Measurements from ENCODE around the gene NT5DC3.

NT5DC3 gene

DNA sequence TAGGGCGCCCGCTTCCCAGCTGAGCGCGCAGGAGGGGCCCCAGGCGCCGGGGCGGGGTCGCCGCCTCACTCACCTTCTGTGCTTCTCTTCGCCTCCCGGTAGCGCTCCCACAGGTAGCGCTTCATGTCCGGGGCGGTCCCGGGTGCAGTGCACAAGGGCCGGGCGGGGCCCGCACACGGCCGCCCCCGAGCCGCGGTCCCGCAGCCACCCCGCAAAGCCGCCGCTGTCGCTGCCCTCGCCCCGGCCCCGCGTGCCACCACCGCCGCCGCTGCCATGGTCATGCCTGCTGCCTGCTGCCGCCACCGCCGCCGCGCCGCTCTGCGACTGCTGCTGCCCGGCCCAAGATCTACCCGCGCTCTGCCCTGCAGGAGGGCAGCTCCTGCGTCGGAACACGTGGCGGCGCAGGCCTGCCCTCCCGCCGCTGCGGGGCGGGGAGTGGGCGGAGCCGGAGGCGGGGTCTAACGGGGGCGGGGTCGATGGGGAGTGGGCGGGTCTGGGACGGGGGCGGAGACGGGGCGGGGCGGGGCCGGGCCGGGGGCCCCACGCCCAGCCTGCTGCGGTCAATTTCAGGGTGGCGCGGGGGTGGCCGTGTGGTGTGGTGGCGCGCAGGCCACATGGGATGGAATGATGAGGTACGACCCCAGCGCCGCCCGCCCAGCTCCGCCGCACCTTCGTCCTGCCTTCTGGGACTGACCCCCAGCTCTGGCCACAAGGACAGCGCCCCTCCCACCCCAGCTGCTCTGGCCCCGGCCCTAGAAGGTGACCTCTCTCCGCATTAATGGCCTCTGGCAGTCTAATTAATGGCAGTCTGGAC, at the start of gene NT5DC3:
Gene NT5DC3, minus strand, starts transcription at position 359 of the 814 bp plus-strand sequence. Its CDS starts 78 bp downstream, at position 281.
- DNase-seq, result peak; percentile 84

DNA sequence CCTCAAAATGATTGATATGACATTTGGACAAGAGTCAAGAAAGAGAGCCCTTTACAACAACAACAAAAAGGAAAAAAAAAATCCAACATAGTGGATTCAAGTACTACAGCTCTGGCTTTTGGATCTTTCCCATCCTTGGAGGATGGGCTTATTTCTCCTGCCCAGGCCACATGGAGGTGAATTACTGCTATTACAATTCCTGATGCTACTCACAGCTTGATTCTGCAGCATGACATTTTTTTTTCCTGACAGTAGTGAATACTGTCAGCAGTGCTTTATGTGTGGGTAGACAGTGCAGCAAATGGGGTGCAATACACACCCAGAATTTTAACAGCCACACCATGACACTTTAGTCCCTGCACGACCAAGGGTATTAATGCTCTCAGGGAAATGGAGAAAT, 46.7 kb upstream of the NT5DC3 start:
- DNase-seq, result no peak

DNA sequence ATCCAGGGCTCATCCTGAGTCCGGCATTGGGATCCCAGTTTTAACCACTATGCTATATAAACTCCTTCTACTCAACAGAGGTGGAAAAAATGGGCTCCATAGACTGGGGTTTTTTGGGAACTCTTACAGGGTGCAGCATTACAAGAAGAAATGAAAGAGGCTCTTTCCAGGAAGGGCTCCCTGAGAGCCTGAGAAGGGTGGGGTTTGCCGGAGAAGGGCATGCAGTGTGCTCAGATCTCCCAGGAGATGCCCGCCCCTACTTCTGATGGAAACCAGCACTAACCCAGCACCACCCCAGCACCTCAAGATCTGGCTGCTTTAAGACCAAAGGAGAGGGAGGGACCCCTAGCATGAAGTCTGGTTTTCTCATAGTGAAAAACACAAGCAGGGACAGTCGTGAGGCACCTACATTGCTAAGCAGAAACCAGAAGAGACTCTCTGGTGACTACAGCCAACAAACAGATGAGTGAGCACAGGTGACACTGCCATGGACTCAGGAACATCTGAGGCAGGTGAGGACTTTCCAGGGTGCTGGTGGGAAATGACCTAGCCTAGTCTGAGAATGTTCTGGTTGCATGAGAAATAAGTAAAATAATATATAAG, 45.3 kb upstream of the NT5DC3 start:
- no peak for DNase-seq

DNA sequence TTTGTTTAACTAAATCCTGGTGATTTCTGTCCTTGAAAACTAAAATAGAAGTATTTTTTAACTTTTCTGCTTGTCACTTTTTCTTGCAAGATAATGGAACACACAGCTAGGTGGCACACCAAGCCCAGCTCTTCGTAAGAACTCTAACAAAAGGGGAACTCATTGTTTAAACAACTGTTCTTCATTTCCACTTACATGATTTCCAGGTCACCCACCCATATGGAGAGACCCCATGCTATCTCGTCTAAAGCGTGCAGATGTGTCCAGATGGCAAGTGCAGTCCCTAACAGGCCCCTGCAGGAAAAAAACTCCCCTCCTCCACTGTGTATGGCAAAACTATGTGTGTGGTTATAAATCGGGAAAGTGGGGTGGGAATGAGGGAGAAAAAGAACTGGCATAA, 43.3 kb upstream of the NT5DC3 start:
- DNase-seq, result peak; percentile 40

DNA sequence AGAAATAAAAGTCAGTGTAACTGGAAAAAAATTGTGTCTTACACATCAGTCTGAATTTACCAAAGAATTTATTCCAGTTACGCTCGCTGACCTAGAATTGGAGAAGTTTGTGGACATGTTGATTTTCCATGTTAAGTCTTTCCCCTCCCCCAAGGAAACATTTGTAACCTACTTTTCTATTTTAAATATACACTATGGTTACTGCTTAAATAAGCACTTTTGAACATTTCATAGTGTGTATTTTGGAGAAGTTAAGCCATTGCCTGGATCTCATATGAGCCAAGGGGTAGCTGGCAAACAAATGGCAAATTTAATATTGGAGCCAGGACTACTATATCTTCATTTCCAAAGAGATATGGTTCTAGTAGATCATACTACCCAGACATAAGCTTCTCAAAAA, 42.9 kb upstream of the NT5DC3 start:
- no peak for DNase-seq

DNA sequence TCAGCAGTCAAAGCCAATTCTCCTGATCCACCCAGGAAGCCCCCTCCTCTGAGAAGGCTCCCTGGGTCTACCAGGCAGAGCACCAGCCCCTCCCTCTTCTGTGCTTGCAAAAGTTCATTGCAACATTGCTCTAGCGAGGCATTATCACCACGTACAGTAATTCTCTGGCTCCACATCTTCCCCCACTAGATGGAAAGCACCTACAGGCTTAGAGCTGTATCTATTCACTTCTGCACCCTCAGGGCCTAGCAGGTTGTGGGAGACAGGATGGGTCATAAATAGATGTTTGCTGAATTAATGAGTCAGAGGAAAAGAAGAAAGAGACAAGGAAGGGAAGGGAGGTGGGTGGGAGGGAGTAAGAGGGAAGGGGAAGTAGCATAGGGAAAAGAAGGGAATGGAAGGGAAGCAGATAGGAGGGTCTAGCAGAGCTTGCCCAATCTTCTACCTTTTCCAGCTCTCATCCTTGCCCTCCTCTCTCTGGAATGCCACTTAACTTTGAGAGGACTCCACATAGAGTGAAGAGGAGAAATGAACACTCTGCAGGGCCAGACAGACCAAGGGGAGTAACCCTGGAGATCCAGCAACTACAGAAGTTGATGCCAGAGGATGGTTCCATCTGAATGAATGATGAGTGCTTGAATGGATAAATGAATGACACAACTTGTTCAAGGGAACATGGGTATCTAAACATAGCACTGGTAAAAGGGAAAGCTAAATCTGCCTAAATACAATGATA, 42.0 kb upstream of the NT5DC3 start:
- no peak for DNase-seq

DNA sequence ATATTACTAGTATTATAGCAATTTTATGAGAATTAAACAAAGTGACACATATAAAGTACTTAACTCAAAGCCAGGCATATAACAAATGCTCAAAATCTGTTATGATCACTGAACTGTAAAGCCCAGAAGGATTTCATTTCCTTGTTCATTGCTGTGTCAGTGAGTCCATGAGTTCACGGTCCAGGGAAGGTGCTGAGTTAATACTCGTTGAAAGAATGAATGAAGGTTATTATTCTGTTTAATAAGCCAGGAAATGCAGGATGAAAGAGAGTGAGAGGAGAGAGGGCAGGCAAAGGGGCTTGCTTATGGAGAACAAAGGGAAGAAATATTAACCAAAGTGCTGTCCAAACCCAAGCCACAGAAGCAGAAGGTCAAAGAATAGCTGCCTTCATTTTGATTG, 40.2 kb upstream of the NT5DC3 start:
- DNase-seq, result no peak

DNA sequence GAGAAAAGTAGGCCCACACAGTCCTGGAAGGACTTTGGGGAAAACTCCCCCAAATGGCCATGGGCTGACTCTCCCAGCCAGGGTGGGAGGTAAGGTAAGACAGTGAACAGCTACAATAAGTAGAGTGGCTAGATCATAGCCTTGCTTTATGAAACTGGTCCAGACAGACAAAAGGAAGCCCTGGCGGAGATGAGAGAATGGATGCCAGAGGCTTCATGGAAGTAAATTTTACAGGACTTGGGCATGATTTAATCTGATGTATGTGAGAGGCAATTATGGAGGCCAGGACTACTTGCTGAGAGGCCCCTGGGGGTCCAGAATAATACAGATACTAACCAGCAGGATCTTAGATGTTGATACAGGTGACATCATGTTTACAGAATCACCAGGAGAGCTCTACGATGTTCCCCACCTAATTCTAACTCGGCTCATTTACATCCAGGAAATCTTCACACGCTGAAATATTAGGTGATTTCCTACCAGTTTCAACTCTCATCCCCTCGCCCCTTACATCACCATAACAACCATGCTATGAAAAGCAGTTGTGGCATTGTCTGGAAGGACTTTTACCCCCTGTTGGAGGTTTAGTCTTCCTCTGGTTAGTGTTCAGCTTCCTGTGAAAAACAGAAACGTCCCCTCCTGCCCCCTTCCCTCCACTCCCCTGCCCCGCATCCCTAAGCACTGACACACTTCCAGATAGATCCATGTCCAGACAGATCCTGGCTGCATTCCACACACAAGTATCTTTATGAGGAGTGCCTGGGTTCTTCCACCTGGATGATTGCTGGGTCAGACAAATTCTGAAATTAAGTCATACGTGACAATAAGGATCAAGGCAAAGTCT, 39.5 kb upstream of the NT5DC3 start:
- no peak for DNase-seq

DNA sequence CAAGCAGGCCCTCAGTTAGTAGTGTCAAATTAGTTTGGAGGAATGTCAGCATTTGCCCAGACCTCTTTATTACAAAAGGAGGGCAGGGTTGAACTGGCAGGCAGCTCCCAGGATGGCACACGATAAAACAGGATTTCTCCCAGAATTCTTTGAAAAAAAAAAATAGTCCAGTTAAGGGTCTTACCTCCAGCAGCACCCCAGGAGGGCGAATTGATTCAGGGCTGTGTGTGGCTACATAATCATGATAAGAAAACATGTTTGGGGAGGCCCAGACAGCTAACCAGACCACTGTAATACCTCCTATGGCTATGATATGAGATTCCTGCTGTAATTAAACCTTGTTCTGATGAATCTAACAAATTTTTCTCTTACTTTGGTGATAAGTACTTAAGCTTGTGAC, 38.8 kb upstream of the NT5DC3 start:
- DNase-seq, result no peak

DNA sequence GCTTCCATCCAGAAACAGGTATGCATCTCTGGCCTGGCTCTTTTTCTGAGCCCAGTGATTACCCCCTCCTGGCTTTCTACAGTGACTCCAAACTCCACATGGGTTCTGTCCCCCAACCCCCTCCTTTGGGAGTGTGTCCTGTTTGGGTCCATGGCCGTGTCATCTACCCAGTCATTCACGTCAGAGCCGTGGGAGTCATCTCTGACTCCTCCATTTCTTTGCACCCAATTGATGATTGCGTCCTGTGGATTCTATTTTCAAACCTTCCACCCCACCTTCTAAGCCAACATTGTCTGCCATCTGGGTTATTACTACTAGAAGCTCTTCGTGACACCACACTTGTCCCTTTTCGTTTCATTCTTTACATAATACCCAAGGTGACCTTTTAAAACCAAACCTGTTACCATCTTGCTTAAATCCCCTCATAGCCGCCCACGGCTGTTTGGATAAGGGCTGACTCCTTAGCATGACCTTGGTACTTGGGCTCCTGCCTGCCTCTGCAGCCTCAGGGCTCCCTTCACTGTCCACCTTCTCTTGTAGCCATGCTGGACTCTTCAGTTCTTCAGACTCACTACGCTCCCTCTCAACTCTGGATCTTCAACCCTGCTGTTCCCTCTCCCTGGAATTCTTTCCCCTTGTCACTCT, 38.1 kb upstream of the NT5DC3 start:
- peak; percentile 22 for DNase-seq

DNA sequence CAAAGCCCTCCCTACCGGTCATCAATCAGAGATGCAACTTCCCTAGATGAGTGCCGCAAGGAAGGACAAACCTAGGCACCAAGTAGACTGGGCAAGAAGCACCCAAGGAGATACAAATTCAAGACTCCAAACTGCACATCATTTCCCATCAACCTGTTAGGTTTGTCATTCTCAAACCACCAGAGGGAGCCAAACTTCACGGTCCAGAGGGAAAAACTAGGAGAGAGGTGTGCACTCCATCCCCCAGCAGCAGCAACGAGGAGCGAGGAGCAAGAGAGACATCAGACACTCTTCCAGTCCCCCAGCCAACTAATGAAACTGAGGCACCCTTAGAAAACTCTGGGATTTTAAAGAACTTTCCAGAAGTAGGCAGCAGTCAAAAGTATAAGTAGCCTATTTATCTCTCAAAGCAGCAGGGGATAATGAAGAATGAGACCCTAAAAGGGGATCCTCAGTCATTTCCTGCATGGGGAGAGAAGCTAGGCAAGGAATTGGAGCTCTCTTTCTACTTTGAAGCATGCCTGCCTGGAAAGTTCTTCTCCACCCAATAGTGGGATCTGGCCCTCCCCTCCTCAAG, 37.0 kb upstream of the NT5DC3 start:
- peak; percentile 71 for DNase-seq

DNA sequence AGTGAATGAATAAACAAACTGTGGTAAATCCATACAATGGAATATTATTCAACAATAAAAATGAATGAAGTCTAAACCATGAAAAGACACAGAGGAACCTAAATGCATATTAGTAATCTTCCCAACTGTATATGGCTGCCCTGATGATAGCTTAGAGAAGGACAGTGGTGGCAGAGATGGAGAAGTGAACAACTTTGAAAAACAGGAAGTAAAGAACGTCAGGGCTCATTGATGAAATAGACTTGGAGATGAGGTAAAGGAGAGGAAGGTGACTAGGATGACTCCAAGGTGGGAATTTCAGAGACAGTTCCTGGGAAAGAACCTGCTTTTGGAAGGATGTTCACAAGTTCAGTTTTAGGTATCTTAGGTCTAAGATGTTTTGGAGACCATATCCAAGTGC, 36.3 kb upstream of the NT5DC3 start:
- no peak for DNase-seq

DNA sequence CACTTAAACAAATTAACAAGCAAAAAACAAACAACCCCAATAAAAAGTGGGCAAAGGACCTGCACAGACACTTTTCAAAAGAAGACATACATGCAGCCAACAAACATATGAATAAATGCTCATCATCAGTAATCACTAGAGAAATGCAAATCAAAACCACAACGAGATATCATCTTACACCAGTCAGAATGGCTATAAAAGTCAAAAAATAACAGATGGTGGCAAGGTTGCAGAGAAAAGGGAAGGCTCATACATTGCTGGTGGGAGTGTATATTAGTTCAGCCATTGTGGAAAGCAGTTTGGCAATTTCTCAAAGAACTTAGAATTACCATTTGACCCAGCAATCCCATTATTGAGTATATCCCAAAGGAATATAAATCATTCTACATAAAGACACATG, 34.6 kb upstream of the NT5DC3 start:
- DNase-seq, result no peak

DNA sequence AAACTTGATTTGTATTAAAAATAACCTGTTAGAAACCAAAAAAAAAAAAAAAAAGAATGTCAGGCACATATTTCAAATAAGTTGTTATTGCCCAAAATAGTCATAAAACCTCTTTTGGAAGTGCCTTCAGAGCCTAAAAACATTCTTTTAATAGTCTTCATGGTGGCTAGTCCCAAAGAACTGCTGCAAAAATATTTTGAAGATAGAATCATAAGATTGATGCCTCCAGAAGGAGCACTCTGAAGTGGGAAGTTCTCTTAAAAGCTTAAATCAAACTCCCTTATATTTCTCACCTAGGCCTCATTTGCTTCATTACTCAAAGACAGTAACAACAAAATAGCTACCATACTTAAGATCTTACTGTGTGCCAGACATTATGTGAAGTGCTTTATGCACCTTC, 27.2 kb upstream of the NT5DC3 start:
- no peak for DNase-seq

DNA sequence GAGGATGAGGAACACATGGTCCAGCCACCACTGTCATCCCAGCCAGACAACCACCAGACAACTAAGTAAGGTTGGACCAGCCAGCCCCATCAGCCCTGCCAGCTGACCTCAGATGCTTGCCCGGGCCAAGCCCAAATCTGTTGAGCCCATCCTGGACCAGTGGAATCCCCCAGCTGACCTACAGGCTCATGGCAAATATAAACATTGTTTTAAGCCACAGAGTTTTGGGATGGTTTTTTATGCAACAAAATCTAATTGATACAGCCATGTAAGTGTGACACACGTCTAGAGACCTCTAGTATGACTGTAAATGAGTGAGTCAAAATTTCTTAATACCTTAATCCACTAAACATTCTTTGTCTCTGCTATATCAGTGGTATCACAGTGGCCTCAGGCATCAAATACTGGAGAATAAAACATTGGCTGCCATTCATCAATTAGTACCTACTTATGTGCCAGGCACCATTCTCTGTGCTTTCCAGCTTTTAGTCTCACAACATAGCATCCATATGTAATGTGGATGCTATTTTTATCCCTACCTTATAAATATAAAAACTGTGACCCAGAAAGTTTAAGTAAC, 24.2 kb upstream of the NT5DC3 start:
- no peak for DNase-seq

DNA sequence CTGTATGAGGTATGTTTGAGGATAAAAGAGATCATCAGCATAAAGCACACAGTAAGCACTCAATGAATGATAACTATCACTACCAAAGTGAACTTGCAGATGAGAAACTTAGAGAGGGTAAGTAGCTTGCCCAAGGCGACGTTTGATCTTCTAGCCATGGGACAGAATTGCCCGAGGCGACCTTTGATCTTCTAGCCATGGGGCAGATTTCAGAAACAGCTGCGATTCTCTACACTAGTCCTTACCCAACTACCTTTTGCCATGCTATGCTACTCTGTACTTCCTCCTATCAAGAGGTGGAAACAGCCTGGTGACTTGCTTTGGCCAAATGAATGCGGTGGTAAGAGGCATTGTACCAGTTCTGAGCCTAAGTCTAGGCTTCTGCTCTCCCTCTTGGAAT, 23.7 kb upstream of the NT5DC3 start:
- DNase-seq, result no peak

DNA sequence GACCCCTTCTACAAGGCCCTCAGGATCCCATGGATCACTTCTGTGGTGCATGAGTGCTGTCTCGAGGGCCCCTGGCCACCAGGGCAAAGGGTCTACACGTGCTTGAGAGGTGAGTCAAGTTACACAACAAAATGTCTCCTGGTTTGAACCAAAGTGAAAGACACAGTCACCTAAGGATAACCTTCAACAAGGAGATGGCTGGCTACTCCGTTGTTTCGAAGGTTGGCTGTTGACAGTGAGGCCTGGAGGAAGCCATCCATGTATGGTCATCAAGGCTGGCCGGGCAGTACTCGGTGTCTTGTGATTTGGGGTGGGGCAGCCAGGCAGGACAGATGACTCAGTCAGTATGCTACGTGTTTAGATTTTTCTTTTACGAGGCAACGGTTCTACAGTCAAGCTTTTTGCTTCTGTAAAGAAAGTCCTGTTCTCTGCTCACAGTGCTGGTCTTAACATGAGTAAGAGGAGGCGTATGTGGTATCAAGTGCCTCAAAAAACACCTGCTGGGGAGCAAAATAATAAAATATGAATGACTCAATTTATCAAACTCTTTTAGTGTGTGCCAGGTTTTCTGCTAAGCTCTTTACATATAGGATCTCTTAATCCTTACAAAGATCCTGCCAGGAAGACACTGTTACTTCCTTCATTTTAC, 18.0 kb upstream of the NT5DC3 start:
- no peak for DNase-seq

DNA sequence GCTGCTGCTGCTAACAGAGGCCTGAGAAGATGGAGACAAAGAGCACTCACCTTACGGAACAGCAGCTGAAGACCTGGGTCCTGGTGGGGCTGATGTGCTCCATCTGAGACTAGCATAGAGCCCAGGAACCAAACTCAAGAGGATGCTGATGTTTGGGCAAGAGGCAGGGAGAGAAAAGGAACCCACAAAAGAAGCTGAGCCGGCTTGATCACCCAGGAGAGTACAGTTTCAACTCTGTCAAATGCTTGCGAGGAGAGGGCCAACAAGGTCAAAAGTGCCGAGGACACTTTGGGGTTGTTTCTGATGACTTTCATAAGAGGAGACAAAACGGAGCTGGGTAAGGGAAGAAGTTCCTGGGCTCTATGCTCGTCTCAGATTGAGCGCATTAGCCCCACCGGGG, 17.3 kb upstream of the NT5DC3 start:
- no peak for DNase-seq

DNA sequence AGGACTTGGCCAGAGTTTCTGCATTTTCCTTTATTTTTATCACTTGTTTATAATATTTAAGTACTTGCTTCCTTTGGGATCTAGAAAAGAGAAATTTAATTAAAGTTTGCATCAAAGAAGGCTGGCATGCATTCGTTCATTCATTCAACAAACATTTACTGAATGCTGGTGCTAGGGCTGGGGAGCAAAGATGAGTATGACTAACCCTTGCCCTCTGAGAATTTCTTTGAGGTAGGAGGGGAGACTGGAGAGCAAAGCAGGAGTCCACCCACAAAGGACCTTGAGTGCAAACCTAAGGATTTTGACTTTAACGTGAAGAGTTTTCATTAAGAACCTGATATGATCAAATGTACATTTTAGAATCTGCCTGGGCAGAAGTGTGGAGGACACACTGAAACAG, 16.1 kb upstream of the NT5DC3 start:
- DNase-seq, result no peak

DNA sequence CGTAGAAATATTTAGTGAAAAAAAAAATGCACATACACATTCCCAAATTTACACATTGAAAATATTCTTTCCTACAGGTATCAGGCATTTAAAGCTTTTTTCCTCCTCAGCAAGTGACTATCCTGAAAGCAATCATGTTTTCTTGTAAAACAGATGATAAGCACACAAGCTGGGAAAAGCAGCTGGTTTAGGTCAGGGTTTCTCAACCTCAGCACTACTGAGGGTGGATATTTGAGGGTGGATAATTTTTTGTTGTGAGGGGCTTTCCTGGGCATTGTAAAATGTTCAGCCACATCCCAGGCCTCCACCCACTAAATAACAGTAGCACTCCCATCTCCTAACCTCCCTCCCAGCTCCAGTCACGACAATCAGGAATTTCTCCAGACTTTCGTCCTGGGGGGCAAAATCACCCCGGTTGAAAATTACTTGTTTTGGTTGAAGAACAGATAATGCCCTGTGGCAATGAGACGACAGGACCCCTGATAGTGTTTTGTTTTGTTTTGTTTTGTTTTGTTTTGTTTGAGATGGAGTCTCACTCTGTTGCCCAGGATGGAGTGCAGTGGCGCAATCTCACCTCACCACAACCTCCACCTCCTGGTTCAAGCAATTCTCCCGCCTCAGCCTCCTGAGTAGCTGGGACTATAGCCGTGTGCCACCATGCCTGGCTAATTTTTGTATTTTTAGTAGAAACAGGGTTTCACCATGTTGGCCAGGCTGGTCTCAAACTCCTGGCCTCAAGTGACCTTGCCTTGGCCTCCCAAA, 15.0 kb upstream of the NT5DC3 start:
- no peak for DNase-seq
